H9 (cell line): ENCODE data around the gene CD19. TPM values are rescaled to one million over a fixed set of nuclear protein-coding genes. Genes with fewer than 3 reads are reported as not detected.

ENCODE experiments used
- DNase-seq: peaks from one replicate; pipeline ENCODE4 v3.0.0-alpha.2; 2017
- H2AFZ ChIP-seq: one replicate; pipeline ENCODE4 v1.6.1; 2013; ENCODE audit warnings: mild to moderate bottlenecking, low read length, control low read depth, moderate library complexity
- H2AK5ac ChIP-seq: 2 replicates; pipeline ENCODE4 v1.6.1; 2013; ENCODE audit warnings: low read length, control low read depth, mixed read lengths; ENCODE audit not compliant: insufficient read length
- H2BK120ac ChIP-seq: one replicate; pipeline ENCODE4 v1.6.1; 2013; ENCODE audit warnings: low read depth, mild to moderate bottlenecking, low read length, control low read depth, inconsistent platforms; ENCODE audit not compliant: poor library complexity, severe bottlenecking
- H2BK12ac ChIP-seq: 2 replicates; pipeline ENCODE4 v1.6.1; 2013; ENCODE audit warnings: low read length, control low read depth, mixed read lengths, low read depth; ENCODE audit not compliant: insufficient read length
- H2BK15ac ChIP-seq: 2 replicates; pipeline ENCODE4 v1.6.1; 2013; ENCODE audit warnings: low read depth, low read length, control low read depth
- H2BK20ac ChIP-seq: one replicate; pipeline ENCODE4 v1.6.1; 2013; ENCODE audit warnings: low read depth, mild to moderate bottlenecking, low read length, control low read depth, inconsistent platforms; ENCODE audit not compliant: poor library complexity, severe bottlenecking
- H2BK5ac ChIP-seq: 2 replicates; pipeline ENCODE4 v1.6.1; 2013; ENCODE audit warnings: low read length, control low read depth, mixed read lengths; ENCODE audit not compliant: insufficient read length
- H3K14ac ChIP-seq: 2 replicates; pipeline ENCODE4 v1.6.1; 2013; ENCODE audit warnings: low read length, control low read depth; ENCODE audit not compliant: insufficient read depth
- H3K18ac ChIP-seq: 2 replicates; pipeline ENCODE4 v1.6.1; 2013; ENCODE audit warnings: low read depth, mild to moderate bottlenecking, mixed read lengths, low read length, control low read depth; ENCODE audit not compliant: insufficient read length
- H3K23ac ChIP-seq: 2 replicates; pipeline ENCODE4 v1.6.1; 2013; ENCODE audit warnings: low read length, control low read depth, mixed read lengths, low read depth; ENCODE audit not compliant: insufficient read length
- H3K23me2 ChIP-seq: 2 replicates; pipeline ENCODE4 v1.6.1; 2013; ENCODE audit warnings: low read depth, mild to moderate bottlenecking, mixed read lengths, low read length, control low read depth; ENCODE audit not compliant: insufficient read length, poor library complexity, severe bottlenecking
- H3K27ac ChIP-seq: 2 replicates; pipeline ENCODE4 v1.5.1; 2013; ENCODE audit warnings: low read length, control low read depth, mixed read lengths, low read depth; ENCODE audit not compliant: insufficient read length
- H3K27me3 ChIP-seq: 2 replicates; pipeline ENCODE4 v1.6.1; 2013; ENCODE audit warnings: low read length, control low read depth, inconsistent platforms; ENCODE audit not compliant: insufficient read depth
- H3K4ac ChIP-seq: 2 replicates; pipeline ENCODE4 v1.6.1; 2013; ENCODE audit warnings: low read depth, mild to moderate bottlenecking, control low read depth, inconsistent platforms, low read length, moderate library complexity
- H3K4me1 ChIP-seq: 2 replicates; pipeline ENCODE4 v1.6.1; 2013; ENCODE audit warnings: low read length, control low read depth, inconsistent platforms; ENCODE audit not compliant: insufficient read depth
- H3K4me2 ChIP-seq: 2 replicates; pipeline ENCODE4 v1.6.1; 2013; ENCODE audit warnings: low read length, control low read depth, mixed read lengths; ENCODE audit not compliant: insufficient read length, insufficient read depth
- H3K56ac ChIP-seq: 2 replicates; pipeline ENCODE4 v1.6.1; 2013; ENCODE audit warnings: low read depth, mild to moderate bottlenecking, mixed read lengths, low read length, control low read depth; ENCODE audit not compliant: insufficient read length
- H3K79me1 ChIP-seq: 2 replicates; pipeline ENCODE4 v1.6.1; 2013; ENCODE audit warnings: low read depth, mild to moderate bottlenecking, moderate library complexity, low read length, control low read depth, inconsistent platforms; ENCODE audit not compliant: insufficient read depth, poor library complexity, severe bottlenecking
- H3K79me2 ChIP-seq: 2 replicates; pipeline ENCODE4 v1.6.1; 2013; ENCODE audit warnings: low read length, control low read depth, inconsistent platforms; ENCODE audit not compliant: insufficient read depth
- H3K9ac ChIP-seq: 2 replicates; pipeline ENCODE4 v1.6.1; 2013; ENCODE audit warnings: low read length, control low read depth, mixed read lengths; ENCODE audit not compliant: insufficient read length; ENCODE audit errors: extremely low read depth
- H3K9me3 ChIP-seq: one replicate; pipeline ENCODE4 v1.6.1; 2013; ENCODE audit warnings: low read depth, low read length, inconsistent platforms; ENCODE audit not compliant: control insufficient read depth
- H3T11ph ChIP-seq: one replicate; pipeline ENCODE4 v1.6.1; 2013; ENCODE audit warnings: mild to moderate bottlenecking, low read length, control low read depth, inconsistent platforms
- H4K20me1 ChIP-seq: one replicate; pipeline ENCODE4 v1.6.1; 2013; ENCODE audit not compliant: control insufficient read depth, insufficient read length, insufficient read depth
- H4K5ac ChIP-seq: 2 replicates; pipeline ENCODE4 v1.6.1; 2013; ENCODE audit warnings: low read depth, mild to moderate bottlenecking, mixed read lengths, low read length, control low read depth; ENCODE audit not compliant: insufficient read length
- H4K8ac ChIP-seq: replicated peaks from 2 replicates; pipeline ENCODE4 v1.6.1; 2013; ENCODE audit warnings: low read length, control low read depth, mixed read lengths, low read depth; ENCODE audit not compliant: insufficient read length
- H4K91ac ChIP-seq: 2 replicates; pipeline ENCODE4 v1.6.1; 2013; ENCODE audit warnings: low read depth, mild to moderate bottlenecking, moderate library complexity, mixed read lengths, low read length, control low read depth; ENCODE audit not compliant: insufficient read length
- H3K27ac Mint-ChIP-seq, 3 experiments: 2 replicates in 2 of 3; 3 replicates in 1 of 3; pipeline ENCODE4 v1.8.0; 2020 to 2021; ENCODE audit warnings: mixed read lengths in 3 of 3, mild to moderate bottlenecking in 1 of 3, moderate library complexity in 1 of 3
- H3K27me3 Mint-ChIP-seq: 2 replicates; pipeline ENCODE4 v1.8.0; 2021; ENCODE audit warnings: low read depth, mild to moderate bottlenecking, moderate library complexity, mixed read lengths
- H3K36me3 Mint-ChIP-seq, 3 experiments: 2 replicates in 2 of 3; 3 replicates in 1 of 3; pipeline ENCODE4 v1.8.0; 2020 to 2021; ENCODE audit warnings: low read depth in 3 of 3, mixed read lengths in 3 of 3; ENCODE audit not compliant: insufficient read depth in 1 of 3
- H3K4me1 Mint-ChIP-seq, 2 experiments: 2 replicates each; pipeline ENCODE4 v1.8.0; 2020; ENCODE audit warnings: mixed read lengths in 2 of 2
- H3K4me3 Mint-ChIP-seq, 2 experiments: 2 replicates in 1 of 2; 3 replicates in 1 of 2; pipeline ENCODE4 v1.8.0; 2020 to 2021; ENCODE audit warnings: mild to moderate bottlenecking in 2 of 2, mixed read lengths in 2 of 2, moderate library complexity in 1 of 2
- H3K9me3 Mint-ChIP-seq, 2 experiments: 2 replicates in 1 of 2; 3 replicates in 1 of 2; pipeline ENCODE4 v1.8.0; 2020; ENCODE audit warnings: mild to moderate bottlenecking in 2 of 2, mixed read lengths in 2 of 2, moderate library complexity in 1 of 2
- WGBS: extraction: QIAGEN DNeasy Blood & Tissue Kit; methylation state at CpG from one replicate; pipeline ENCODE4 v1.1.7; 2013; ENCODE audit warnings: missing lambda C conversion rate, low lambda C conversion rate, mixed read lengths; ENCODE audit not compliant: insufficient read length; ENCODE audit errors: extremely low coverage; 5-methylcytosine and 5-hydroxymethylcytosine counted together
- total RNA-seq: library from RNA; stranded (reverse); gene quantifications from 2 replicates; pipeline ENCODE4 v1.2.1, GENCODE V29; 2021
- TF ChIP-seq, protein P1 (sequence below): fragments of 200-600 bp; sonication (generic); conservative IDR thresholded peaks from 3 replicates; pipeline ENCODE4 v1.8.0; 2021; ENCODE audit warnings: antibody characterized with exemption, mild to moderate bottlenecking

CD19 gene
- total RNA-seq, 1 experiment from 2014 or later: 0.50 TPM

GRCh38 chr16:28905229-28905754 is 26.5 kb upstream of the CD19 start:
- no CpG with 5 or more reads among the region's 9 CpGs for WGBS
- Histone ChIP-seq H3K23ac (no peak overlapping the region), H3K4me1 (no peaks in the 10 kb centered on the region), H3K9me3 (no peaks in the 10 kb centered on the region), H4K5ac (no peak overlapping the region), H2BK12ac (no peak overlapping the region), H3K27me3 (no peaks in the 10 kb centered on the region), H3K23me2 (no peaks in the 10 kb centered on the region), H4K20me1 (no peaks in the 10 kb centered on the region), H2BK120ac (no peak overlapping the region), H2BK20ac (no peak overlapping the region), H3K4ac (no peak overlapping the region), H4K91ac (no peak overlapping the region), H2AK5ac (no peak overlapping the region), H3K4me2 (no peak overlapping the region), H3K14ac (no peak overlapping the region), H3T11ph (no peak overlapping the region), H3K56ac (no peak overlapping the region), H2AFZ (no peak overlapping the region), H4K8ac (no peak overlapping the region), H2BK15ac (no peak overlapping the region), H2BK5ac (no peak overlapping the region), H3K9ac (no peak overlapping the region), H3K18ac (no peak overlapping the region), H3K79me2 (no peaks in the 10 kb centered on the region), H3K79me1 (no peaks in the 10 kb centered on the region), H3K27ac (no peak overlapping the region)
- no peak for DNase-seq
- Mint-ChIP-seq H3K36me3 (peaks cover 0 to 11% (median 0%) of the 10 kb centered on the region in 3 experiments; a peak in 3 of 7 replicates), H3K4me1 (no peaks in the 10 kb centered on the region; a peak in 1 of 4 replicates), H3K27ac (0 out of 7 replicates have a peak overlapping the region, but pooled peaks of 1 of the 3 experiments have one; percentile 76), H3K9me3 (no peaks in the 10 kb centered on the region), H3K27me3 (no peaks in the 10 kb centered on the region), H3K4me3 (no peak overlapping the region)
- TF ChIP-seq, protein P1, sequence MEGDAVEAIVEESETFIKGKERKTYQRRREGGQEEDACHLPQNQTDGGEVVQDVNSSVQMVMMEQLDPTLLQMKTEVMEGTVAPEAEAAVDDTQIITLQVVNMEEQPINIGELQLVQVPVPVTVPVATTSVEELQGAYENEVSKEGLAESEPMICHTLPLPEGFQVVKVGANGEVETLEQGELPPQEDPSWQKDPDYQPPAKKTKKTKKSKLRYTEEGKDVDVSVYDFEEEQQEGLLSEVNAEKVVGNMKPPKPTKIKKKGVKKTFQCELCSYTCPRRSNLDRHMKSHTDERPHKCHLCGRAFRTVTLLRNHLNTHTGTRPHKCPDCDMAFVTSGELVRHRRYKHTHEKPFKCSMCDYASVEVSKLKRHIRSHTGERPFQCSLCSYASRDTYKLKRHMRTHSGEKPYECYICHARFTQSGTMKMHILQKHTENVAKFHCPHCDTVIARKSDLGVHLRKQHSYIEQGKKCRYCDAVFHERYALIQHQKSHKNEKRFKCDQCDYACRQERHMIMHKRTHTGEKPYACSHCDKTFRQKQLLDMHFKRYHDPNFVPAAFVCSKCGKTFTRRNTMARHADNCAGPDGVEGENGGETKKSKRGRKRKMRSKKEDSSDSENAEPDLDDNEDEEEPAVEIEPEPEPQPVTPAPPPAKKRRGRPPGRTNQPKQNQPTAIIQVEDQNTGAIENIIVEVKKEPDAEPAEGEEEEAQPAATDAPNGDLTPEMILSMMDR: no peak
